Activated CD8-positive, alpha-beta memory T cell treated with anti-CD3 and anti-CD28 coated beads, Interleukin-2, amount 50 U/mL, for 24 hours (primary cell): ENCODE measurements around the gene EVA1A.

ENCODE experiments used
- DNase-seq: peaks from one replicate; pipeline ENCODE4 v3.0.0-alpha.2; 2020; ENCODE audit errors: extremely low read depth

EVA1A gene

DNA sequence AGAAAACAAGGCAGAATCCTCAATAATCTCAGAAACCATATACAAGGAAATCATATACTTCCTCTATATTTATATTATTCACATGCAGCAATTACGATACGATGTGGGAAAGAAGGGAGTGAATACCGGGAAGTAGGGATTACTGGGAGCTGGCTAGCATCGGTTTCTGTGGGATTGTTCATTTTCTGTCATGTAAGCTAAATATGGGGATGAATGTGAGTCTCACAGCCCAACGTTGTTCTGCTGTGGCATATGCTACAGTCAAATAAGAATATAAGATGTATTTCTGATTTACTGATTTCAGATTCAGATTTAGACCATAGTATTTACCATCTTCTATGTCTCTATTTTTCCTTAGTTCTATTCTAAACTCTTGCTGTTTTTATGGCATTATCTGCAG lies 113.6 kb downstream of the EVA1A start:
- DNase-seq, result no peak
